HG02938 (cell line): ENCODE measurements around the gene C1orf56.
"Not testable (repeated sequence)": the region's sequence is repeated elsewhere in the genome, so short reads cannot be mapped to it uniquely, and the experiment has no call there.

Experiments used
- ATAC-seq: cut with Tn5 transposase; IDR thresholded peaks from one replicate; pipeline ENCODE4 v1.9.1; 2021; ENCODE audit warnings: mild to moderate bottlenecking, moderate library complexity; ENCODE audit not compliant: unreplicated experiment

The C1orf56 gene

GRCh38 chr1:151060657-151061421, 13.3 kb downstream of the C1orf56 start:
- no peak for ATAC-seq

GRCh38 chr1:151061704-151062103, 14.2 kb downstream of the C1orf56 start:
- no peak for ATAC-seq

GRCh38 chr1:151062741-151063371, 15.3 kb downstream of the C1orf56 start:
- ATAC-seq, result no peak

- no peak for ATAC-seq
Measured at GRCh38 chr1:151065089-151065645, 17.6 kb downstream of the C1orf56 start.

GRCh38 chr1:151067185-151067584, 19.6 kb downstream of the C1orf56 start:
- no peak for ATAC-seq

GRCh38 chr1:151069103-151069486, 21.5 kb downstream of the C1orf56 start:
- ATAC-seq, result no peak

- peak; percentile 58 for ATAC-seq
Measured at GRCh38 chr1:151070474-151071276, 23.1 kb downstream of the C1orf56 start, which contains the start of gene GABPB2. Gene GABPB2, plus strand, starts transcription at chr1:151070761. Its CDS starts 17,429 bp downstream, at chr1:151088190.

GRCh38 chr1:151072224-151072623, 24.7 kb downstream of the C1orf56 start:
- no peak for ATAC-seq

- no peak for ATAC-seq
Measured at GRCh38 chr1:151085953-151086559, 38.5 kb downstream of the C1orf56 start.

GRCh38 chr1:151097426-151097825, 49.9 kb downstream of the C1orf56 start:
- not testable (repeated sequence) for ATAC-seq

- no peak for ATAC-seq
Measured at GRCh38 chr1:151098126-151098525, 50.6 kb downstream of the C1orf56 start.
